ENCODE results near the gene TRDN.
"Not testable (repeated sequence)": the region's sequence is repeated elsewhere in the genome, so short reads cannot be mapped to it uniquely, and the experiment has no call there.

Gene TRDN

GRCh38 chr6:123398072-123398471, 238.7 kb downstream of the TRDN start:
- no peak for DNase-seq (ENCODE audit: low read depth)

- no peak for DNase-seq (ENCODE audit: low read depth)
Measured at GRCh38 chr6:123393331-123393730, 243.4 kb downstream of the TRDN start.

- DNase-seq (ENCODE audit: low read depth): no peak
Measured at GRCh38 chr6:123383718-123384117, 253.0 kb downstream of the TRDN start.

GRCh38 chr6:123380257-123380656, 256.5 kb downstream of the TRDN start:
- DNase-seq (ENCODE audit: low read depth): no peak

- DNase-seq (ENCODE audit: low read depth): no peak
Measured at GRCh38 chr6:123372737-123373136, 264.0 kb downstream of the TRDN start.

- DNase-seq (ENCODE audit: low read depth): no peak
Measured at GRCh38 chr6:123363912-123364311, 272.8 kb downstream of the TRDN start.

- DNase-seq (ENCODE audit: low read depth): no peak
Measured at GRCh38 chr6:123360359-123360758, 276.4 kb downstream of the TRDN start.

GRCh38 chr6:123352705-123353104, 284.0 kb downstream of the TRDN start:
- no peak for DNase-seq (ENCODE audit: low read depth)

GRCh38 chr6:123352279-123352678, 284.5 kb downstream of the TRDN start:
- no peak for DNase-seq (ENCODE audit: low read depth)

- DNase-seq (ENCODE audit: low read depth): no peak
Measured at GRCh38 chr6:123343836-123344235, 292.9 kb downstream of the TRDN start.

- no peak for DNase-seq (ENCODE audit: low read depth)
Measured at GRCh38 chr6:123338394-123338793, 298.4 kb downstream of the TRDN start.

- DNase-seq (ENCODE audit: low read depth): no peak
Measured at GRCh38 chr6:123333000-123333756, 303.6 kb downstream of the TRDN start.

- no peak for DNase-seq (ENCODE audit: low read depth)
Measured at GRCh38 chr6:123332070-123332469, 304.7 kb downstream of the TRDN start.

- DNase-seq (ENCODE audit: low read depth): no peak
Measured at GRCh38 chr6:123329337-123329736, 307.4 kb downstream of the TRDN start.

- no peak for DNase-seq (ENCODE audit: low read depth)
Measured at GRCh38 chr6:123323452-123324329, 313.1 kb downstream of the TRDN start.

- no peak for DNase-seq (ENCODE audit: low read depth)
Measured at GRCh38 chr6:123321020-123321419, 315.7 kb downstream of the TRDN start.

GRCh38 chr6:123316733-123317323, 319.9 kb downstream of the TRDN start:
- no peak for DNase-seq (ENCODE audit: low read depth)

- DNase-seq (ENCODE audit: low read depth): not testable (repeated sequence)
Measured at GRCh38 chr6:123314459-123314858, 322.3 kb downstream of the TRDN start.

- no peak for DNase-seq (ENCODE audit: low read depth)
Measured at GRCh38 chr6:123309130-123309529, 327.6 kb downstream of the TRDN start.

- DNase-seq (ENCODE audit: low read depth): no peak
Measured at GRCh38 chr6:123306334-123306733, 330.4 kb downstream of the TRDN start.

- no peak for DNase-seq (ENCODE audit: low read depth)
Measured at GRCh38 chr6:123295672-123296071, 341.1 kb downstream of the TRDN start.

- no peak for DNase-seq (ENCODE audit: low read depth)
Measured at GRCh38 chr6:123295181-123295580, 341.6 kb downstream of the TRDN start.

- no peak for DNase-seq (ENCODE audit: low read depth)
Measured at GRCh38 chr6:123288649-123289048, 348.1 kb downstream of the TRDN start.

All from stimulated activated CD8-positive, alpha-beta memory T cell treated with anti-CD3 and anti-CD28 coated beads, Interleukin-12 subunit alpha, Interleukin-12 subunit beta, amount 100 ng/mL, for 4 hours (primary cell).